Neural crest cell (in vitro differentiated cells): ENCODE results near the gene ZEB2. TPM values are rescaled to one million over a fixed set of nuclear protein-coding genes. Genes with fewer than 3 reads are reported as not detected.

Source experiments
- DNase-seq: peaks from one replicate; pipeline ENCODE4 v3.0.0; 2021; ENCODE audit warnings: low read depth, mixed read lengths, low spot score
- H3K27ac Mint-ChIP-seq: one replicate; pipeline ENCODE4 v1.8.0; 2021; ENCODE audit warnings: mild to moderate bottlenecking, mixed read lengths; ENCODE audit not compliant: unreplicated experiment
- H3K27me3 Mint-ChIP-seq: 2 replicates; pipeline ENCODE4 v1.8.0; 2021; ENCODE audit warnings: low read depth, mild to moderate bottlenecking, mixed read lengths
- H3K36me3 Mint-ChIP-seq: 2 replicates; pipeline ENCODE4 v1.8.0; 2021; ENCODE audit warnings: low read depth, mild to moderate bottlenecking, mixed read lengths
- H3K4me1 Mint-ChIP-seq: 2 replicates; pipeline ENCODE4 v1.8.0; 2021; ENCODE audit warnings: mixed read lengths
- H3K4me3 Mint-ChIP-seq: one replicate; pipeline ENCODE4 v1.8.0; 2021; ENCODE audit warnings: mild to moderate bottlenecking, mixed read lengths
- H3K9me3 Mint-ChIP-seq: 2 replicates; pipeline ENCODE4 v1.8.0; 2021; ENCODE audit warnings: mixed read lengths
- total RNA-seq: library from RNA; stranded (reverse); gene quantifications from 2 replicates; pipeline ENCODE4 v1.2.1, GENCODE V29; 2021
- TF ChIP-seq, protein P1 (sequence below): fragments of 200-600 bp; sonication (generic); conservative IDR thresholded peaks from 2 replicates; pipeline ENCODE4 v1.5.0; 2021; ENCODE audit warnings: antibody characterized with exemption, mild to moderate bottlenecking

The ZEB2 gene
- total RNA-seq, 1 donor from 2014 or later, result 192 TPM

DNA sequence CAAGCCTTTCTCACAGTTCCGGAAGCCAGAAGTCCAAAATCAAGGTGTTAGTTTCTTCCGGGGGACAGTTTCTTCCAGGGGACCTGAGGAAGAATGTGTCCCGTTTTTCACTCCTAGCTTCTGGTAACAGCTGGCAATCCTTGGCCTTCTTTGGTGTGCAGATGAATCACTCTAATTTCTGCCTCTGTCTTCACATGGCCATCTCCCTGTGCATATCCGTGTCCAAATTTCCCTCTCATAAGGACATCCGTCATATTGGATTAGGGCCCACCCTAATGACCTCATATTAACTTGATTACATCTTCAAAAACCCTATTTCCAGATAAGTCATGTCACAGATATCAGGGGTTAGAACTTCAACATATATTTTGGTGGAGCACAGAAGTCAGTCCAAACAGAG is 141.4 kb downstream of the ZEB2 start:
- TF ChIP-seq, protein P1, sequence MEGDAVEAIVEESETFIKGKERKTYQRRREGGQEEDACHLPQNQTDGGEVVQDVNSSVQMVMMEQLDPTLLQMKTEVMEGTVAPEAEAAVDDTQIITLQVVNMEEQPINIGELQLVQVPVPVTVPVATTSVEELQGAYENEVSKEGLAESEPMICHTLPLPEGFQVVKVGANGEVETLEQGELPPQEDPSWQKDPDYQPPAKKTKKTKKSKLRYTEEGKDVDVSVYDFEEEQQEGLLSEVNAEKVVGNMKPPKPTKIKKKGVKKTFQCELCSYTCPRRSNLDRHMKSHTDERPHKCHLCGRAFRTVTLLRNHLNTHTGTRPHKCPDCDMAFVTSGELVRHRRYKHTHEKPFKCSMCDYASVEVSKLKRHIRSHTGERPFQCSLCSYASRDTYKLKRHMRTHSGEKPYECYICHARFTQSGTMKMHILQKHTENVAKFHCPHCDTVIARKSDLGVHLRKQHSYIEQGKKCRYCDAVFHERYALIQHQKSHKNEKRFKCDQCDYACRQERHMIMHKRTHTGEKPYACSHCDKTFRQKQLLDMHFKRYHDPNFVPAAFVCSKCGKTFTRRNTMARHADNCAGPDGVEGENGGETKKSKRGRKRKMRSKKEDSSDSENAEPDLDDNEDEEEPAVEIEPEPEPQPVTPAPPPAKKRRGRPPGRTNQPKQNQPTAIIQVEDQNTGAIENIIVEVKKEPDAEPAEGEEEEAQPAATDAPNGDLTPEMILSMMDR, result no peak
- no peak for DNase-seq
- no peak overlapping the region for H3K27ac Mint-ChIP-seq
- peaks cover 6% of the 10 kb centered on the region for H3K36me3 Mint-ChIP-seq
- peaks cover 24% of the 10 kb centered on the region for H3K4me1 Mint-ChIP-seq
- peaks cover 3% of the 10 kb centered on the region for H3K27me3 Mint-ChIP-seq
- no peaks in the 10 kb centered on the region for H3K9me3 Mint-ChIP-seq
- H3K4me3 Mint-ChIP-seq, result no peak overlapping the region

DNA sequence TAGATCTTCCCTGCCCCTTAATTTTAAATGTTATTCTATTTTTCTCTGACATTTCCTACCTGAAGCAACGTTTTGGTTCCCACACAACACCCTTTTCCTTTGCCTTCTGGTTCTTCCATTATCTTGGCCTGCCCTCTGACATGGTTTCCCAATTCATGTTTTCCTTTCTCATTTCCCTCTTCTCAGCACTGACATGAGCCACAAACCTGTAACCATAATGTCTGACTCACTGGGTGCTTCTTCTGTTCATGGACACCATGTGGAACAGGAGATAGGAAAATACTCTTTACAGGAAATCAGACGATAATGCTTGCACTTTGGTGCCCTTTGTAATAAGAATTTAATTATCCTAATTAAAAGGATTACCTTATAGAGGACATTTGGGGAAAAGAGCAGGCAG is 142.0 kb downstream of the ZEB2 start:
- Mint-ChIP-seq H3K36me3 (peaks cover 4% of the 10 kb centered on the region), H3K27me3 (peaks cover 3% of the 10 kb centered on the region), H3K9me3 (no peaks in the 10 kb centered on the region), H3K27ac (no peak overlapping the region), H3K4me3 (no peak overlapping the region), H3K4me1 (peaks cover 29% of the 10 kb centered on the region)
- no peak for DNase-seq
- TF ChIP-seq, protein P1, result no peak

DNA sequence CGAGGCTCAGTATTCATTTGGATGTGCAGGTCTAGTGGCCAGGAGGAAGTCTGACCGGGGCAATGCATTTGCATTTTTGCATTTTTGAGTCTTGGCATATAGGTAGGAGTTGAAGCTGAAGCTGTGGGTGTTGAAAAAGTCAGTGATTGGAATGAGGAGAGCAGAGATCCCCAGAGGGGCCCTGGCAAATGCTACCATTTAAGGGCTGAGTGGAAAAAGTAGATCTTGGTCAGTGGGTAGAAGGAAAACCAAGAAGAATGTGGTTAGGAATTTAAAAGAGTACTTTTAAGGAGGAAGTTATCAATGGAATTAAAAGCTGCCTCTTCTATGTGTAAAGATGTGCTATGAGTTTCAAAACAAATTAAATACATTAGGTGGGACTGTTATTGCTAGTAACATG is 143.0 kb downstream of the ZEB2 start:
- peaks cover 38% of the 10 kb centered on the region for H3K4me1 Mint-ChIP-seq
- TF ChIP-seq, protein P1, result no peak
- peaks cover 3% of the 10 kb centered on the region for H3K27me3 Mint-ChIP-seq
- DNase-seq, result no peak
- no peaks in the 10 kb centered on the region for H3K9me3 Mint-ChIP-seq
- no peak overlapping the region for H3K27ac Mint-ChIP-seq
- no peaks in the 10 kb centered on the region for H3K36me3 Mint-ChIP-seq
- H3K4me3 Mint-ChIP-seq, result no peak overlapping the region

DNA sequence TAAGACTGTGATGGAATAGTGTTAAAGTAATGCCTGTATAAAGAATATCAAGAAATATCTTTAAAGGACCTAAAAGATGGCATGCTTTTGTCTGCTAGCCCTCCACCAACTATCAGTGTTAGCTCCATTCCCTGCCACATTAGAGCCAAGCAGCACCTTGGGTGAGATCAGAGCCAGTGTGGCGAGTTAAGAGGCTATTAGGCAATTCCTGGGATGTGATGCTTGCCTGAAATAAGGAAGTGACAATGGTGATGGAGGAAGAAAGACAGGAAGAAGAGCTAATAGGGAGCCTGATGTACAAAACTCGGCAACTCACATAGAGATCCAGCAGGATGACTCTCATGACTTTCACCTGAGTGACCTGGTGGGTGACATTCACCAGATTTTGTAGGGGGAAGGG is 143.5 kb downstream of the ZEB2 start:
- H3K27me3 Mint-ChIP-seq, result peaks cover 3% of the 10 kb centered on the region
- no peaks in the 10 kb centered on the region for H3K36me3 Mint-ChIP-seq
- TF ChIP-seq, protein P1, result no peak
- peaks cover 42% of the 10 kb centered on the region for H3K4me1 Mint-ChIP-seq
- DNase-seq, result no peak
- H3K9me3 Mint-ChIP-seq, result no peaks in the 10 kb centered on the region
- H3K4me3 Mint-ChIP-seq, result no peak overlapping the region
- no peak overlapping the region for H3K27ac Mint-ChIP-seq

DNA sequence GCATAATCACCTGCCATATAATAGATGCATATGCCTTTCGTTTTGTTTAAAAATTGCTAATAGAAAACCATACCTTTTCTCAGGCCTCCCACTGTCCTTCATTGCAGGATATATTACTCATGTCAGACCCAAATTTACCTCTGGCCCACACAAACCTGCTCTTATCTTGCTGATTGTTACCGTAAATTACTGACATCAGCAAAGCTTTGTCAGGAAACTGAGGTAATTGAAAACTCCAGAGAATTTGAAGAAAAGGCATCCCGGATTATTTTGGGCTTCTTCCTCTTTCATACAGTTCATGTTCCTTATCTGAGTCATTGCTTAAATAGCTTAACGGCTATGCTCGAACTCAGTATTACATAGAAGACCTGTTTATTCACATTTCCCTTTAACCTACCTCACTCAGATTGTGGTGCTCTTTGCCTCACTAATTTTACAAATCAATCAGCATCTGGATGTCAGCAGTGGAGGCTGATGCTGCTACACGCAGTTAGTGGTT is 145.7 kb downstream of the ZEB2 start:
- H3K9me3 Mint-ChIP-seq, result no peaks in the 10 kb centered on the region
- no peak overlapping the region for H3K27ac Mint-ChIP-seq
- no peak for DNase-seq
- no peaks in the 10 kb centered on the region for H3K27me3 Mint-ChIP-seq
- peaks cover 30% of the 10 kb centered on the region for H3K4me1 Mint-ChIP-seq
- H3K36me3 Mint-ChIP-seq, result no peaks in the 10 kb centered on the region
- H3K4me3 Mint-ChIP-seq, result no peak overlapping the region
- TF ChIP-seq, protein P1, result no peak
